Fibroblast of lung (primary cell): Measurements from ENCODE around the gene WHAMM.

Experiments
- CTCF ChIP-seq, 2 donors: IDR thresholded peaks in 1 of 2; conservative IDR thresholded peaks in 1 of 2; 1 replicate in 1 of 2; 2 replicates in 1 of 2; pipeline ENCODE4 v1.5.1; 2011 to 2012; ENCODE audit warnings: low read length in 2 of 2, control low read depth in 1 of 2, inconsistent platforms in 1 of 2, low read depth in 1 of 2, mild to moderate bottlenecking in 1 of 2
- EZH2 ChIP-seq: IDR thresholded peaks from 2 replicates; pipeline ENCODE4 v1.5.1; 2012; ENCODE audit warnings: low read length, control low read depth, mild to moderate bottlenecking; ENCODE audit errors: missing control alignments

DNA sequence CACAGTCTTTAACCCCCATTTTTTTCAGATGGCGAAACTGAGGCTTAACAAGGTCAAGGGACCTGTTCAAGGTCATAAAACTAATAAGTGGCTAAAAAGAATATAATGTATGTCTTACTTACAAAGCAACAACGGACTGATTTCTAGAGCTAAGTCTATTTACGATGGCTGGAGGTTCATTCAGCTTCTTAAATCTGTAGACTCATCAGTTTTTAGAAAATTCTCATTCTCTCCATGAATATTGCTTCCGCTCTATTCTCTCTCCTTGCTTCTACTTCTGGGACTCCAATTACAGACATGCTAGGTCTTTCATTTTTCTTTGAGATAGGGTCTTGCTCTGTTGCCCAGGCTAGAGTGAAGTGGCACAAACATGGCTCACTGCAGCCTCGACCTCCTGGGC is 68.9 kb downstream of the WHAMM start:
- TF ChIP-seq CTCF (conservative IDR thresholded peaks at IDR 0.05 in 1 of 2, IDR thresholded peaks at IDR 0.05 in 1 of 2; ENCODE audit: low read depth in 1 of 2, low read length in 2 of 2) (no peak), EZH2 (no peak)
